AG09319 (cell line): ENCODE data around the gene NABP2.

Experiments
- DNase-seq: peaks from one replicate; pipeline ENCODE4 v3.0.0-alpha.2; 2010; ENCODE audit warnings: low read depth; ENCODE audit errors: extremely low read depth
- TF ChIP-seq, protein P1 (sequence below): IDR thresholded peaks from 2 replicates; pipeline ENCODE4 v1.5.1; 2011; ENCODE audit warnings: low read depth, mild to moderate bottlenecking, inconsistent platforms, low read length, moderate library complexity

Gene NABP2

DNA sequence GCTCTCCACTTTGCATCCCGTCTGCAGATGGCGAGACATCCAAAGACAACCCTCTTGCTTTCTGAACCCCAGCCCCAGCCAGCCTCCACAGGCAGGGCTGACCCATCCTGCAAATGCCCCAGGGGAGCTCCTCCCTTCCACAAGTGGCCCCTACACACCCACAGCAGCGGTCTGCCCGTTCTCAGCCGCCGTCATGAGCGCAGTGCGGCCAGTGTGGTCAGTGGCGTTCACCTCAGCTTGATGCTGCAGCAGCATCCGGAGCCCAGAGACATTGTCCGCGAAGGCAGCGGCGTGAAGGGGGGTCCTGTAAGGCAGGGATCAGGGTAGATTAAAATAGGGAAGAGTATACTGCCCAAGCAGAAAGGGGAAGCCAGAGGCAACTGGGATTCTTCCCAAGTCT lies 20.4 kb downstream of the NABP2 start:
- DNase-seq: no peak
- TF ChIP-seq, protein P1, sequence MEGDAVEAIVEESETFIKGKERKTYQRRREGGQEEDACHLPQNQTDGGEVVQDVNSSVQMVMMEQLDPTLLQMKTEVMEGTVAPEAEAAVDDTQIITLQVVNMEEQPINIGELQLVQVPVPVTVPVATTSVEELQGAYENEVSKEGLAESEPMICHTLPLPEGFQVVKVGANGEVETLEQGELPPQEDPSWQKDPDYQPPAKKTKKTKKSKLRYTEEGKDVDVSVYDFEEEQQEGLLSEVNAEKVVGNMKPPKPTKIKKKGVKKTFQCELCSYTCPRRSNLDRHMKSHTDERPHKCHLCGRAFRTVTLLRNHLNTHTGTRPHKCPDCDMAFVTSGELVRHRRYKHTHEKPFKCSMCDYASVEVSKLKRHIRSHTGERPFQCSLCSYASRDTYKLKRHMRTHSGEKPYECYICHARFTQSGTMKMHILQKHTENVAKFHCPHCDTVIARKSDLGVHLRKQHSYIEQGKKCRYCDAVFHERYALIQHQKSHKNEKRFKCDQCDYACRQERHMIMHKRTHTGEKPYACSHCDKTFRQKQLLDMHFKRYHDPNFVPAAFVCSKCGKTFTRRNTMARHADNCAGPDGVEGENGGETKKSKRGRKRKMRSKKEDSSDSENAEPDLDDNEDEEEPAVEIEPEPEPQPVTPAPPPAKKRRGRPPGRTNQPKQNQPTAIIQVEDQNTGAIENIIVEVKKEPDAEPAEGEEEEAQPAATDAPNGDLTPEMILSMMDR: no peak

DNA sequence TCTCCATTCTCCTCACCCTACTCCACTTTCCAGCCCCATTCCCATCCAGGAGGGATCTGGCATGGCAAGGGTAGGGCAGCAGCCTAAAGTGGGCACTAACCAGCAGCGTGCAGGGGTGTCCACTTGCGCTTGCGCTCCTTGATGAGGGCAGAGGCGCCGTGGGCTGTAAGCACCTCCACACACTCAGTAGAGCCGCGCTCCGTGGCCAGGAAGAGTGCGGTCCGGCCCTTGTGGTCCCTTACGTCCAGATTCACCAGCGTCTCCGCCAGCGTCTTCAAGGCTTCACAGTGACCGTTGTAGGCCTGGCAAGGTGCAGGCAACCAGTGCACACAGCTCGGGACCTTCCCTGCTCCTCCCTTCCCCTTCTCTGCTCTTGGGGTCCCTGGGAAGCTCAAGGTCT lies 23.8 kb downstream of the NABP2 start:
- TF ChIP-seq, protein P1: no peak
- no peak for DNase-seq

DNA sequence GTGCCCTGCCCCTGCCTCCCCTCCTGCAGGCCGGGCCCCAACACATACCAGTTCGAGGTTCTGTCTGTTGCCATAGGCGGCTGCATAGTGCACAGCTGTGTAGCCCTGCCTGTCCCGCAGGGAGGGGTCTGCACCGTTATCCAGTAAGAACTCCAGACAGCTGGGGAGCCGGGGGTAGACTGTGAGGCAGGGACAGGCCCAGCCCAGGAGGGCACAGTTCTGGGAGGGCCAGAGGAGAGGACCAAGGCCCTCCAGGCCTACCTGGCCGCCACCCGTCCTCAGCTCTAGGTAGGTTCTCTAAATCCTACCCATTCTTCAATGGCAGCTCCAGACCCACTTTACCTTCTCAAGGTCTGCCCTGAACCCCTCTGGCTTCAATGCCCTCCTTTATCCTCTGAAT lies 24.6 kb downstream of the NABP2 start:
- TF ChIP-seq, protein P1: no peak
- DNase-seq: no peak

DNA sequence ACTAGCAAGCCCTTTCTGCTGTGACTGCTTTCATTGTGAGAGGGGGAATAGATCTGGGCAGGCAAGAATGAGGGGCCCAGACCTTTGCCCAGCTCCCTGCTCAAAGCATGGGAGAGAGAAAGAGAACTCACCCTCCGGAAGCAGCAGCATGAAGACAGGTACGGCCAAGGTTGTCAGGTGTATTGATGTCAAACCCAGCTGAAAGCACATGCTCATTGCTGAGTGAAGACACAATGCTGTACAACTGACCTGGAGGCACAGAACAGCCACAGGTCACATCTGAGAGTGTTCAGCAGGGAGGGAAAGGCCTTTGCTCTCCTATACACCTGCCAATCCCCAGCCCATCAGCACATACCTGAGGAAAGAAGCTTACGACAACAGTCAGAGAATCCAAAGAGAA lies 28.5 kb downstream of the NABP2 start:
- no peak for DNase-seq
- TF ChIP-seq, protein P1: no peak

DNA sequence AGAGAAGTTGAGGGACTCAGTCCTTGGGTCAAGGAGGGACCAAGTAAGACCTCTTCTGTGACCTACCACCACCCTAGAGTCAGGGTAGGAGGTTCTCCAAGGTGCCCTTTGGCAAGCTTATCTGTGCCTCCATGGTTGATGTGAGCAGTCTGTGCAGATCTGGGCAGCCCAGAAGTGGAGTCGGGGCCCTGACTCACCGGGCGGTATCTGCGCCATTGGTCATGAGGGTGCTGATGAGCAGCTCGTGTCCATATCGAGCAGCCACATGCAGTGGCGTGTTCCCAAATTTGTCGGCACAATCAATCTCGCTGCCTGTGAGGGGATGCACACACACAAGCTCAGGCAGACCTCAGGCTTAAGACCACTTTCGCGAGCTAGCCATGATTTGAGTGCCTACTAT lies 28.9 kb downstream of the NABP2 start:
- TF ChIP-seq, protein P1: no peak
- DNase-seq: no peak

DNA sequence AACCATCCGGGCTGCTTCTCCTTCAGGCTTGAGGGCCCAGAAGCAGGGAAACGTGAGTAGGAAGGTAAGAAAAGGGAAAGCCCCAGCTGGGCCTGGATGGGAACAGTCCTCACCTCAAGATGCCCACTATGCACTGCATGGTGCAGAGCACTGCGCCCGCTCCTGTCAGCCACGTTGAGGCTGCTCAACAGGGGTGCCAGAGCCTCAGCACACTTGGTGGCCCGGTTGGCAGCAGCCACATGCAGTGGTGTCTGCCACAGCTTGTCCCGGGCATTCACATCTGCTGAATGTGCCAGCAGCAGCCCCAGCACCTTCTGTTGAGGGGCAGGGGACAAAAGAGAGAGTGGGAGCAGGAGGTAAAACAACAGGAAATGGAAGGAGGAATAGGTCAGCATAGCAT lies 31.5 kb downstream of the NABP2 start:
- TF ChIP-seq, protein P1: no peak
- DNase-seq: no peak

DNA sequence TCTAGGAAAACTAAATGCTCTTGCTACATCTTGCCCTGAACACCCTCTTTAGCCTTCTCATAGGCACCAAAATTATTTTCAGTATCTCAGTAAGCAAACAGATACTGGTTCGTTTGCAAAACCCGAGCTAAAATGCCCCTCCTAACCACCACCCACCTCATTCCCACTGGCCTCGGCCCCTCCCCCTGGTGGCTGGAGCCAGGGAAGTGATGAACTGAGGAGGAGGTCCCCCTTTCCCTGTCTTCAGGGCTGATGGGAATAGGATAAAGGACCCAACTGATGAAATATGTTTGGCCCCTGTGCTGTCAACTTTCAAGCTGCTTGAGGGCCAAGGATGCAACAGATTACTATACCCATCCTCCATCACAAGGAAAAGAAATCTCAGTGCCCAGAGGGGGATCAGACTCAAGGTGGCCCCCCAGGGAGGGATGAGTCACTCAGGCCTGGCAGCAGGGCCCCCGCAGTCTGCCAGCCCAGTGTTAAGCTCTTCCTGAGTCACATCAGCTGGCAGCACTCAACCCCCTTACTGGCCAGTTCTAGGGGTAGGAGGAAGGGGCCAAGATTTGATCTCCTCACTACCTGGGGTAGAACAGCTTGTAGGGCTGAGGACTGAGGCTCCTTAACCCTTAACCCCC lies 32.3 kb downstream of the NABP2 start:
- DNase-seq: no peak
- TF ChIP-seq, protein P1: no peak; the same call in 1 of the 2 replicates
